Measurements from ENCODE around the gene FBXO27.

- no peak for TF ChIP-seq CTCF (conservative IDR thresholded peaks at IDR 0.05; ENCODE audit: low read length)
- no peak for TF ChIP-seq EZH2phosphoT487 (IDR thresholded peaks at IDR 0.05; ENCODE audit: borderline replicate concordance)
These were observed 21.7 kb upstream of the FBXO27 start for GRCh38 chr19:39054091-39054470.

Data from Loucy (cell line).